Breast epithelium (tissue), 4 donors: Measurements from ENCODE around the gene SLC23A2. TPM values are rescaled to one million over a fixed set of nuclear protein-coding genes. Genes with fewer than 3 reads are reported as not detected.

Experiments
- DNase-seq, 2 donors: peaks; one replicate each; pipeline ENCODE4 v3.0.0-alpha.2; 2019; ENCODE audit warnings: low spot score in 2 of 2
- H3K27ac ChIP-seq, 2 donors: fragments of 200-600 bp; sonication (generic) in 1 of 2; one replicate each; pipeline ENCODE4 v1.5.1; 2016 to 2019; ENCODE audit warnings: mild to moderate bottlenecking in 1 of 2
- H3K27me3 ChIP-seq, 2 donors: fragments of 200-600 bp; sonication (generic) in 1 of 2; one replicate each; pipeline versions ENCODE4 v1.5.1 to v1.6.0; 2017 to 2019; ENCODE audit warnings: control low read depth in 1 of 2, mild to moderate bottlenecking in 1 of 2
- H3K36me3 ChIP-seq: fragments of 200-600 bp; one replicate; pipeline ENCODE4 v1.5.1; 2019
- H3K4me1 ChIP-seq, 2 donors: fragments of 200-600 bp; sonication (generic); one replicate each; pipeline ENCODE4 v1.5.1; 2016 to 2019; ENCODE audit warnings: control low read depth in 1 of 2
- H3K4me3 ChIP-seq, 3 donors: fragments of 200-600 bp; sonication (generic); 1 replicate in 2 of 3; 2 replicates in 1 of 3; pipeline ENCODE4 v1.5.1; 2016 to 2019; ENCODE audit warnings: mild to moderate bottlenecking in 3 of 3, moderate library complexity in 2 of 3
- H3K9me3 ChIP-seq, 2 donors: fragments of 200-600 bp; sonication (generic) in 1 of 2; one replicate each; pipeline ENCODE4 v1.5.1; 2016 to 2019; ENCODE audit warnings: control low read depth in 1 of 2
- CTCF ChIP-seq, 3 donors: fragments of 450-650 bp; IDR thresholded peaks; one replicate each; pipeline ENCODE4 v1.5.1; 2016 to 2017; ENCODE audit warnings: antibody characterized with exemption in 3 of 3, mild to moderate bottlenecking in 3 of 3, moderate library complexity in 3 of 3
- POLR2A ChIP-seq: fragments of 450-650 bp; IDR thresholded peaks from one replicate; pipeline ENCODE4 v1.6.1; 2016; ENCODE audit warnings: antibody characterized with exemption, mild to moderate bottlenecking, moderate library complexity
- POLR2AphosphoS5 ChIP-seq, 3 donors: sonication (generic); formaldehyde crosslinking; IDR thresholded peaks; one replicate each; pipeline ENCODE4 v1.6.1; 2017; ENCODE audit warnings: antibody characterized with exemption in 3 of 3
- intact Hi-C: fragments of 100-400 bp; cut with DNase I; formaldehyde crosslinking; loops from one replicate; pipeline ENCODE4 v1.15.1; 2023; ENCODE audit warnings: low total_unique reads
- total RNA-seq, 3 donors: library from RNA; depleted of rRNA; stranded (reverse); fragments of >200 nt; gene quantifications; one replicate each; pipeline ENCODE4 v1.1.0, GENCODE V29; 2016

The SLC23A2 gene
- total RNA-seq, 3 donors from 2014 or later, result 14.6 to 18.6 (median 15.4) TPM

GRCh38 chr20:4905195-4905594, 96.1 kb downstream of the SLC23A2 start:
- H3K36me3 ChIP-seq, result no peaks in the 10 kb centered on the region
- TF ChIP-seq POLR2AphosphoS5 (IDR thresholded peaks at IDR 0.05) (no peak), CTCF (IDR thresholded peaks at IDR 0.05) (no peak), POLR2A (no peak)
- H3K4me3 ChIP-seq, result no peak overlapping the region
- no peaks in the 10 kb centered on the region for H3K27me3 ChIP-seq
- H3K27ac ChIP-seq, result no peak overlapping the region
- H3K9me3 ChIP-seq, result no peaks in the 10 kb centered on the region
- DNase-seq, result no peak
- no peaks in the 10 kb centered on the region for H3K4me1 ChIP-seq
- intact Hi-C loops, result no loop called here

- no peak for TF ChIP-seq POLR2A
- no peak for TF ChIP-seq POLR2AphosphoS5 (IDR thresholded peaks at IDR 0.05)
- no peak for TF ChIP-seq CTCF (IDR thresholded peaks at IDR 0.05)
- Histone ChIP-seq H3K4me3 (no peak overlapping the region), H3K4me1 (no peaks in the 10 kb centered on the region), H3K36me3 (no peaks in the 10 kb centered on the region), H3K9me3 (no peaks in the 10 kb centered on the region), H3K27ac (no peak overlapping the region), H3K27me3 (no peaks in the 10 kb centered on the region)
- DNase-seq, result no peak
- intact Hi-C loops, result no loop called here
These were observed 97.0 kb downstream of the SLC23A2 start for GRCh38 chr20:4904127-4904860.

GRCh38 chr20:4902788-4903187, 98.5 kb downstream of the SLC23A2 start:
- H3K27ac ChIP-seq, result no peak overlapping the region
- no peaks in the 10 kb centered on the region for H3K9me3 ChIP-seq
- intact Hi-C loops, result no loop called here
- TF ChIP-seq POLR2A (no peak), CTCF (IDR thresholded peaks at IDR 0.05) (no peak), POLR2AphosphoS5 (IDR thresholded peaks at IDR 0.05) (no peak)
- no peaks in the 10 kb centered on the region for H3K36me3 ChIP-seq
- H3K4me1 ChIP-seq, result no peaks in the 10 kb centered on the region
- H3K4me3 ChIP-seq, result no peak overlapping the region
- no peak for DNase-seq
- H3K27me3 ChIP-seq, result no peaks in the 10 kb centered on the region

- H3K4me1 ChIP-seq, result no peaks in the 10 kb centered on the region
- TF ChIP-seq POLR2AphosphoS5 (IDR thresholded peaks at IDR 0.05) (no peak), CTCF (IDR thresholded peaks at IDR 0.05) (no peak), POLR2A (no peak)
- DNase-seq, result no peak
- H3K9me3 ChIP-seq, result no peaks in the 10 kb centered on the region
- no peaks in the 10 kb centered on the region for H3K27me3 ChIP-seq
- no peaks in the 10 kb centered on the region for H3K36me3 ChIP-seq
- intact Hi-C loops, result no loop called here
- no peak overlapping the region for H3K27ac ChIP-seq
- H3K4me3 ChIP-seq, result no peak overlapping the region
These were observed 100.1 kb downstream of the SLC23A2 start for GRCh38 chr20:4901031-4901818.
